CD4-positive, alpha-beta T cell treated with Interleukin-4 for 1 hour (primary cell): Measurements from ENCODE around the gene HLCS.
"Not testable (repeated sequence)": the region's sequence is repeated elsewhere in the genome, so short reads cannot be mapped to it uniquely, and the experiment has no call there.

ENCODE experiments used
- DNase-seq, 2 donors: peaks; one replicate each; pipeline ENCODE4 v3.0.0-alpha.2; 2020 to 2022

HLCS gene

DNA sequence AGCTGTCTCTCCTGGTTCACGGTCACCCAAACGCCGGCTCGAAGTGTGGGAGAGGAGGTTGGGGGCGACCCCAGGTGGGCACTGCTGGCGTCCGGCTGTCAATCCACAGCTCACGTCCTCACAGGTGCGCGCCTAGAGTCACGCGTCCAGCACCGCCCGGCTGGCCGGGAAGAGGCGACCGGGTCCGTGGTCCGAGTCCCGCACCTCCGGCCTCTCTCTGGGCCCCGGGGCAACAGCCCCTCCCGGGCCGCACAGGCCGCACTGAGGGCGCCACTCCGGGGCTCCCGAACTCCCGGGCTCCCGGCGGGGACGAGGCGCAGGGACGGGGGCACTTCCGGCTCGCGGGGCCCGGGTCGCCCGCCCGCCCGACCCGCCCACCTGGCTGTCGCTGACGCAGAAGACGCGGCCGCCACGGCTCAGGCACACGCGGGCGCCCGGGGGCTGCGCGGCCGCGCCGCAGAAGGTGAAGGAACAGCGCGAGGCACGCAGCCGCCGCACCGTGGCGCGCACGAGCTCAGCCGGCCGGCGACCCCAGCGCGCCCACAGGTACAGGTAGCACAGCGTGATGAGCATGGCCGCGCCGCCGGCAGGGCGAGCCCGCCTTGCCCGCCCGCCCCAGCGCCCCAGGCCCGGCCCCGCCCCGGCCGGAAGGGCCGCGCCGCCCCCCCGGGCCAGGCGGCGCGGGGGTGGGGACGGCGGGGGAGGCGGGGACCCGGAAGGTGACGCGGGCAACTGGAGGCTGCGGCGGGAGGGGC lies at the start of gene HLCS:
Gene HLCS, minus strand, starts transcription at position 604 of the 755 bp plus-strand sequence. Its CDS starts 31 bp downstream, at position 573.
- DNase-seq: peak; percentile 81

DNA sequence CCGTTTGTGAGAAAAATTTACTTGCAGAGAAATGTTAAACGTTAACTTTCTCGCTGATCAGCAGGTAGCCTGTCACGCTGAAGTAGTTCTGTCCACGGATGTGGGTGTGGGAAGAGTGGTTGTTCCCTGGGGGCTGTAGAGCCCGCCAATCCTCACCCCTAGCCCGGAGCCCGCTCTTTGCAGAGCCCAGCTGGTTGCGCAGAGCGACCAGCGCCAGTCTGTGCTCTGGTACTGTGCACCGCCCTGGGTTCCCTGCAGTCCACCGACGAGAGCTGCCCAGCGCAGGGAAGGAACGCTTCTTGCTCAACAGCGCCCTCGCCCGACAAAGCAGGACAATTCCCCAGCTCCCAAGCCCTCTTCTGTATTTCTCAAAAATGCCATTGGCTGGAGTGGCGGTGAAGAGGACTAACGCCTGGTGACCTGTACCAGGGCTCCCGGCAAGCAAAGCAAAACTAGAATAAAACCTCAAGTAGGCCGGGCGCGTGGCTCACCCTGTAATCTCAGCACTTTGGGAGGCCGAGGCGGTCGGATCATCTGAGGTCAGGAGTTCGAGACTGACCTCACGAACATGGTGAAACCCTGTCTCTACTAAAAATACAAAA lies 43.4 kb upstream of the HLCS start:
- peak; percentile 76 to 78 for DNase-seq

DNA sequence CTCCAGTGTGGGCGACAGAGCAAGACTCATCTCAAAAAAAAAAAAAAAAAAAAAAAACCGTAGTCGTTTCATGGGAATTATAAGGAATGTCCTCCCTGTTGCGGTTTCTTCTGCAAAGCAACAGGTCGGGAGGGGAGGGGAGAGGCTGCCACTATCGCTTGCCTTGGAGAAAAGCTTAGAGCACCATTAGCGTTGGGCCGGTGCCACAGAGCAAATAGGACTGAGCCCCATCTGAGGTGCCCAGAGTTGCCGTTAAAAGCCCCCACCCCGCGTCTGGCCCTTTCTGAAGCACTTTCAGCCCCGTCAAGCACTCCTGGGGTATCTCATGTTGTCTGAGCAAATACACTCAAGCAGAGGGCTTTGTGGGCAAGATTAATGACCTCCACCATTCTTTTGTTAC lies 42.3 kb upstream of the HLCS start:
- no peak for DNase-seq

DNA sequence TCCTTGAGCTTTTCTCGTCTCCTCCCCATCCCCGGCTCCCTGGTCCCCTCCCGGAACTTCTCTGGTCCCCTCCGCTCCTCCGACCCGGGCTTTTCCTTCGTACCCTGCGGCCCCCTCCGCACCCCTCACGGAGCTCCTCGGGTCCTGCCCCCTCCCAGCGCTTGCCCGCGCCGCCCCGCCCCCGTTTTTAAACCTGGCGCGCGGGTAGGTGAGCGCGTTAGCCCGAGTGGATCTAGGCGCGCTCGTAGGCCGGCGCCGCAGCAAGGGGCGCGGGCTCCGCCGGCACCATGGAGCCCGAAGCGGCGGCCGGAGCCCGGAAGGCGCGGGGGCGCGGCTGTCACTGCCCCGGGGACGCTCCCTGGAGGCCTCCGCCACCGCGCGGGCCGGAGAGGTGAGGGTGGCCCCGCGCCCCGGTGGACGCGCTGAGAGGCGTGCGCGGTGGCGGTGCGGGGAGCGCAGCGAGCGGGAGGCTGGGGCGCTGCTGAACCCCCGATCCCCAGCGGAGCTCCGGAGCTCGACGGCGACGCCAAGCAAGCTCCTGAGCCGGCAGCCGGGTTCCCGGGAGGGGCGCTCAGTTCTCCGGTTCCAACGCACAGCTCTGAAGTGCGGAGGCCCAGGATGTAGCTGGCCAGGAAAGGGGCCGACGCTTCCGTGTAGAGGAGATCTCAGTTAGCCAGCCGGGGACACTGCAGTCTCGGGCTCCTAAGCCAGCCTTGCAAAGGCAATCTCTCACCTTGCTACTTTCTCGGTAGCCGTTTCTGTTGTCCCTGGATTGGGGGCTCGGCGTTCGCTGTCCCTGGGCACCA lies 40.2 kb upstream of the HLCS start, which contains the start of gene RIPPLY3:
Gene RIPPLY3, plus strand, starts transcription at position 217 of the 806 bp plus-strand sequence. Its CDS starts 71 bp downstream, at position 288.
- no peak for DNase-seq

DNA sequence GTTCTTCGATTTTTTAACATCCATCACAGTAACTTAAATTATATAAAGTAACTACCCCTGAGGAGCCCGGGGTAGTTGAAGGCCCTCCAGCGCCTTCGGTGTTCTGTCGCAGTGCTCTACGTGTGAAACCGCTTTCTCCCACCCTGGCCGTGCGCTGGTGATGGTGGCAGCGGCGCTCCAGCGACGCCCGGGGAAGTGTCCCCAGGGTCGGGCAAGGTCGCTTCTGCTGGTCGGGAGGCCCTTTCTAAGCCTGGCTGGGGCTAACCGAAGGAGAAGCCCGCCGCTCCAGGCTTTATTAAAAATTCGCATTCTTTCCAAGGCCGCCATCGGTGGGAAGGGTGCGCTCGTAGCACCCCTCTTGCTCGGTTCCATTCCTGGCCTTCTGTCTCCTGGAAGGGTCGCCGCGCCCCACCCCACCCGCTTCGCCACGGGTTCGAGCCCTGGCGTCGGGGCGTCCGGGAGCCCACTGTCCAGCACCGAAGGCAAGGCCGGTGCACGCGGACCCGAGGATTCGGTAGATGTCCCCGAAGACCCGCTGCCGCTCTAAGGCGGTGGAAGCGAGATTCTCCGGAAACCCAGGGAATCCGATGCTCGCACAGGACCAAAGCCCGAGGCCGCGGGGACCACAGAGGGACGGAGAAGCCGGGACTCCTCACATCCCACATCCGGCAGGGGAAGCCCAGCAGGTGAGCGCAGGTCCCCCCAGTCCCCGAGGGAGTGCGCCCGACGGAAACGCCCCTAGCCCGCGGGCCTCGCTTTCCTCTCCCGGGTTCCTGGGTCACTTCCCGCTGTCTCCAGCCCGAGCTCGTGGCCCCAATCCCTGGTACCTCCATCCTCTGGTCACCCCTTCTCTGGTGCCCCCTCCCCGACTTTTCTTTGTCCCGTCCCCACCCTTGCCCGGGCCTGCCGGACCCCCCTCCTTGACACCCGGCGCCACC lies 39.3 kb upstream of the HLCS start:
- DNase-seq: no peak

DNA sequence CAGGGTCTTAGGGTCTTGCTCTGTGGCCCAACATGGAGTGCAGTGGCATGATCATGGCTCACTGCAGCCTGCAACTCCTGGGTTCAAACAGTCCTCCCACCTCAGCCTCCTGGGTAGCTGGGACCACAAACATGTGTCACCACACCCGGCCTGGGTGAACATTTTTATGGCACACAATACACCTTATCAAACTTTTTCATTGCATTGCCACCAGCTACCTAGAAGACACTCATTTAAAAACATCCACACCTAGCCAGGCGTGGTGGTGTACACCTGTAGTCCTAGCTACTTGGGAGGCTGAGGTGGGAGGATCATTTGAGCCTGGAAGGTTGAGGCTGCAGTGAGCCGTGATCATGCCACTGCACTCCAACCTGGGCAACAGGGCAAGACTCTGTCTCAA lies 37.4 kb upstream of the HLCS start:
- not testable (repeated sequence) for DNase-seq

DNA sequence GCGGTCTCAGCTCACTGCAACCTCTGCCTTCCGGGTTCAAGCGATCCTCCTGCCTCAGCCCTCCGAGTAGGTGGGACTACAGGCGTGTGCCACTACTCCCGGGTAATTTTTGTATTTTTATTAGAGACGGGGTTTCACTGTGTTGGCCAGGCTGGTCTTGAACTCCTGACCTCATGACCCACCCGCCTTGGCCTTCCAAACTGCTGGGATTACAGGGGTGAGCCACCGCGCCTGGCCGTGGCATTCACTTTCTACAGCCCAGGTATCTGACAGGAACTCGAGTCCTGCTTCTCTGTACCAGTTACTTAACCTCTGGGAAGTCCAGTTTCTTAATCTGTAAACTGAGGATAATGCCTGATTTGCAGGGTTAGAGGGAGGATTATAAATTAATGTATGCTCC lies 36.4 kb upstream of the HLCS start:
- DNase-seq: not testable (repeated sequence)

DNA sequence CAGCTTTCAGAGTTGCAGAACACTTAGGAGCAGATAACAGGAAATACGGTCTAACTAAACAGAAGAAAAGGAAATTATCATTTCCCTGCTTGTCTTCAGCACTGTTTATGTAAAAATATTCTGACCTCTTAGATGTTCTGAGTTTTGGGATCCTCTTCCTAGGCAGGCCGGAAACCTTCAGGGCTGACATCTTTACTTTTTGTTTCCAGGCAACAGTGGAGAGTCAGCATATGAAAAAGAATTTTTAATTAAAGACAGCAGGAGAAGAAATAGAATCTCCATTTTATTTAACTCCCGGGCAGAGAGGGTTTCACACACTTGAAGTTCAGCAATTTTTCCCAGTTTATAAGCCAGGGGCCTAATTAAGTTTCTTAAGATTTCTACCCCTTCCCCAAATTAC lies 35.0 kb upstream of the HLCS start:
- DNase-seq: no peak

DNA sequence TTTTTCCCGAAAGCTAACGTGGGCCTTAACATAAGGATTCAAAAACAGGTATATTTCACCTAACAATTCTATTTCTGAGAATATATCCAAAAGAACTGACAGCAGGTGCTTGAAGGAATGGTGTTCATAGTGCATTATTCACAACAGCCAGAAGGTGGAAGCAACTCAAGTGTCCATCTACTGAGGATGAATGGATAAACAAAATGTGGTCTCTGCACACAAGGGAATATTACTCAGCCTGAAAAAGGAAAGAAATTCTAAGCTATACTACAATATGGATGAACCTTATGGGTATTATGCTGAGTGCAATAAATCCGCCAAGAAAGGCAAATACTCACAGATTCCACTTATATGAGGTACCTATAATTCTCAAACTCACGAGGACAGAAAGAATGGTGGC lies 33.9 kb upstream of the HLCS start:
- no peak for DNase-seq

DNA sequence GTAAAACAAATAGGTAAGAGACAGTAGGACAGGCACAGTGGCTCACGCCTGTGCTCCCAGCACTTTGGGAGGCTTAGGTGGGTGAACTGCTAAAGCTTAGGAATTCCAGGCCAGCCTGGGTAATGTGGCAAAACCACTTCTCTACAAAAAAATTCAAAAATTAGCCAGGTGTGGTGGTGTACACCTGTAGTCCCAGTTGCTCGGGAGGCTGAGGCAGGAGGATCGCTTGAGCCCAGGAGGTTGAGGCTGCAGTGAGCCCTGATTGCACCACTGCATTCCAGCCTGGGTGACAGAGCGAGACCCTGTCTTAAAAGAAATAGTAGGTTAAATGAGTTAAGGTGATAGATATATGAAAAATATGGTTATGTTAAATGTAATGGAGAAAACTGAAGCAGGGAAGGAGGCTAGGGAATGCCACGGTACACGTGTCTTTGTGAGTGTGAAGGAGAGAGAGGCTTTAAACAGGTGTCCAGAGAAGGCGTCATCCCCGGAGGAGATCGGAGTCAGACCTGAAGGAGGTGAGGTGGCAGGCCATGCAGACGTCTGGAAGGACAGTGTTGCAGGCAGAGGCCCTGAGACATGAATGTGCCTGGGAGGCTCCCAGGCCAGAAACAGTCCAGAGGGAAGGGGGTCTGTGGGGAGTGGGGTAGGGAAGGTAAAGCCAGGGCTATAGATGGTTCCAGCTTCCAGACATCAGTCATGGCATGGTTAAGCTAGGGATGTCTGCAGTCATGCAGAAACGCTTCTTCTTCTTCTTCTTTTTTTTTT lies 32.8 kb upstream of the HLCS start:
- no peak for DNase-seq

DNA sequence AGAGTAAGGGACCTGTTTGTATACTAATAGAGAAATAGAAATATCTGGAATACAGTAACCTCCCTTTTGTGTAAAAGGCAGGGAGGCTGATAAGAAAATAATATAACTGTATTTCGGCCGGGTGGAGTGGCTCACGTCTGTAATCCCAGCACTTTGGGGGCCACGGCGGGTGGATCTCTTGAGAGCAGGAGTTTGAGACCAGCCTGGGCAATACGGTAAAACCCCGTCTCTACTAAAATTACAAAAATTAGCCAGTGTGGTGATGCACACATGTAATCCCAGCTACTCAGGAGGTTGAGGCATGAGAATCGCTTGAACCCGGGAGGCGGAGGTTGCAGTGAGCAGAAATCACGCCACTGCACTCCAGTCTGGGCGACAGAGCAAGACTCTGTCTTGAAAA lies 28.8 kb upstream of the HLCS start:
- DNase-seq: not testable (repeated sequence)

DNA sequence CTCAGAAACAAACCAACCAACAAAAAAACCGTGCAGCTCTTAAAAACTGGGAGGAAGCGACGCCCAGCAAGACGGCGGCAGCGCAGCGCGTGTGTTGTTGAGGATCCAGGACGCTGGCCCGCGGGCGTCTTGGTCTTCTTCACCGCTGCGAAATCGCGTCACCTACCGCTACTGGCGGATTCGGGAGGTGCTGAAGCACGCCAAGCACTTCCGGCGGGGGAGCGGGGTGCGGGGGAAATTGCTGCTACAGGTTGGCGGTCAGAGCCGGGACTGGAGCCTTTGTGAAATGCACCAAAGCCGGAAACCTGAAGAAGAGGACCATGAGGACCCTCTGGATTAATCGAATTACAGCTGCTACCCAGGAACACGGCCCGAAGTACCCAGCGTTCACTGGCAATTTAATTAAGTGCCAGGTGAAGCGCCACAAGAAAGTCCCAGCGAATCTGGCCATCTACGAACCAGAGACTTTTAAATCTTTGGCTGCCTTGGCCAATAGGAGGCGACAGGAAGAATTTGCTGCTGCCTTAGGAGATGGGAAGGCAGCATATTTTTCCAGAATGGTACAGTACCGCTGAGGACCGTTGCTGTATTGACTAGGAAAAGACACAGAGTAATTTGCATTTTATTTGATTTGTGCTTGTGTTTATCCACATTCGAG lies 28.2 kb upstream of the HLCS start:
- peak; percentile 29 to 30 for DNase-seq

DNA sequence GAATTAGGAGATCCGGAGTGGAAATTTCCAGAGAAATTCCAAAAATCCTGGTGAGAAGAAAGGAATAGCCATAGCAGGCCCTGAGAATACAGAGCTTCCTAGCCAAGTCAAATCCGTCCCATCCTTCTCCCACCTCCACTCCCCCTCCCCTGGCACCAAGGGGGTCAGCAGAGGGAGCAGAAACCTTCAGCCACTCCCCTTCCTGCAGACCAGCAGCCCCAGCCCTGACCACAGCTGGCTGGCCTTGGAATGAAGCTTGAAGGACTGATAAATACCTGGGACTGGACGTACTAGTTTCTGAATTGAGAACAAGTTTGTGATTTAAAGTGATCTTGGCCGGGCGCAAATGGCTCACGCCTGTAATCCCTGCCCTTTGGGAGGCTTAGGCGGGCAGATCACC lies 26.2 kb upstream of the HLCS start:
- DNase-seq: no peak

DNA sequence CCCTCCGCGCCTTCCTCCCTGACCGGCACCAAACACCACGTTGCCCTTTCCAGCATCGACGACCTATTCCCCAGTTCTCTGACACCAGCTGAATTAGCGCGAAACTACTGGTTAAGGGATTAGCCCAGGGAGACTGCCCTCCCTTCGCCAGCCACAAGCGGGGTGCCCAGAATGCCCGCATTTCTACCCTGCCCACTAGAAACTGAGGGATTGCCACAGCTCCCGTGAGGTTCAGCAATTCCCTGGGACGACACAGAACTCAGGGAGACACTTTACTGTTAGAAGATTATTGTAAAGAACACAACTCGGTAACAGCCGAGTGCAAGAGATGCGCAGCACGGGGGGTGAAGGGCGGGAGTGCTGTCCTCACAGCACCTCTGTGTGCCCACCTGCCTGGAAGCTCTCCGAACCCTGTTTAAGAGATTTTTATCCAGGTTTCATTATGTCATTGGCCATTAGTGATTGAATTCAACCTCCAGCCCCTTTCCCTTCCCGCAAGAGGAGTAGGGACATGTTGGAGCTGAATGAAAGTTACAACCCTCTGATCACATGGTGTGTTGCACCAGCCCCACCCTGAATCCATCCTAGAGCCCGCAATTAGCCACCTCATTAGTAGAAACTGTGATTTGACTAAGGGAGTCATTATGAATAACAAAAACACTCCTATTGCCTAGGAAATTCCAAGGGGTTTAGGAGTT lies 24.2 kb upstream of the HLCS start:
- DNase-seq: no peak

DNA sequence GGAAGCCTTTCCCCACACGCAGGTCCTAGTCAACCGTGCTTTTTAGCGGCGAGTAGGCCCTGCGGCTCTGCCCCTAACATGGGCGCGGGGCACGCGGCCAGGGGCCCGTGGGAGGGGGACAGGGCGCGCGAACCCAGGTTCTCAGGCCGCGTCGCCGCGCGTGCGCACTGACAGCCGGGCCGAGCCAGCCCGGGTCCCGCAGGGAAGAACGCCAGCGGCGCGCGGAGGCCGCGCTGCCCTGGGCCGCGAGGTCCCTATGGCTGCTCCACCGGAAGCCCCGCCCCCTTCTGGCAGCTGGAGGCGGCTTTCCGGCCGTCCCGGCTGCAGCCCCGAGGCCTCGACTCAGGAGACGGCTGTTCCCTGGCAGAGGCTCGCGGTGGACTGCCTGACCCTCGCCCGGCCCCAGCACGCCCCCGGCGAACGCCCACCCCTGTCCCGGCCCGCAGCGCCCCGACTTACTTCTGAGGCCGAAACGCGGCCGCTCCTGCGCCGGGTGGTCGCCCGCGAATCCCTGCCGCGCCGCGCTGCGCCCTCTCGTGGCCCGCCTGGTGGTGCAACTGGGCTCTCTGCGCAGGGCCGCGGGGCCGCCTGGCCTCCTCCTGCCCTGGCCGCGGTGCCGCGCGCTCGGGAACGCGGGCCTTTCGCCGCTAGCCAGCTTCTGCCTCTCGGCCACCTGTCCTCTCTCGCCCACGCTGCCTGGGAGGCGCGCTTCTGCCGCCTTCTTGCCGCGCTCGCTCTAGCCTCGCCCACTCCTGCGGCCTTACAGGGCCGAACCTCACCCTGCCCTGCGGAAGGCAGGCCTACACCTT lies 23.4 kb upstream of the HLCS start:
- DNase-seq: peak; percentile 88 to 89

DNA sequence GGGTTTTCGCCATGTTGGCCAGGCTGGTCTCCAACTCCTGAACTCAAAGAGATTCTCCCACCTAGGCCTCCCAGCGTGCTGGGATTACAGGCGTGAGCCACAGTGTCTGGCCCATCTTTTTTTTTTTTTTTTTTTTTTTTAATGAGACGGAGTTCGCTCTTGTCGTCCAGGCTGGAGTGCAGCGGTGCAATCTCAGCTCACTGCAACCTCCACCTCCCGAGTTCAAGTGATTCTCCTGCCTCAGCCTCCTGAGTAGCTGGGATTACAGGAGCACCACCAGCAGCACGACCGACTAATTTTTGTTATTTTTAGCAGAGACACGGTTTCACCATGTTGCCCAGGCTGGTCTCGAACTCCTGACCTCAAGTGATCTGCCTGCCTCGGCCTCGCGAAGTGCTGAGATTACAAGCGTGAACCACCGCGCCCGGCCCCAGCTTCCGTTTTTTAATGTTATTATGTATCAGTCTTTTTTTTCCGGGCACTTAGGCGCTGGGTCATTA lies 22.8 kb upstream of the HLCS start:
- DNase-seq: not testable (repeated sequence)

DNA sequence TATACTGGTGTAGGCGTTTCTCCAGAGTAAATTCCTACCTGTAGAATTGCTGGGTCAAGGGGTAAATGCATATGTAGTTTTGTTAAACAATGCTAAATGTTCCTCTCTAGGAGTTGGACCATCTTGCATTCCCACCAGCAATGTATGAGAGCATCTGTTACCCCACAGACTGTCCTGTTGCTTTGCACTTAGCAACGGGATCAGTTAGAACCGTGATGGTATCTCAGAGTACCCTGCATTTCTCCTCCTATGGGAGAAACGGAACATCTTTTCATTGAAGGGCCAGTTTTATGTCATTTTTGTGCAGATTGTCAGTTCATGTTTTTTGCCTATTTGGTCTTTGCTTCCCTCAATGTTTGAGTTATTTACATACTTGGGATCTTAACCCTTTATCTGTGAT lies 22.1 kb upstream of the HLCS start:
- no peak for DNase-seq

DNA sequence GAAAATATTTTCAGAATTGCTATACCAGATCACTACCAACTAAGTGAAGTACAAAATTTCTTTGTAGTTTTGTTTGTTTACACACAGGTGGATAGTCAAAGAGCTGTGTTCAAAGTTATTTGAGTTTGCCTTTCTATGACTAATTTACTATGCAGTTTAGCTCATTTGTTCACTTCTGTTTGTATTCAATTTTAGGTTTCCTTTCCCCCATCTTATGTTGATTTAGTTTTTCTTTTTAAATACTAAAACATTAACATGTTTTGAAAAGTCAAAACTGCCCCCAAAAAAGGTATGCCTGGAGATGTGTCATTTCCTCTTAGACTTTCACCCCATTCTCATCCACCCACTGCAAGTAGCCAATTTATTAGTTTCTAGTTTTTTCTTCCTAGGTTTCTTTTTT lies 21.4 kb upstream of the HLCS start:
- no peak for DNase-seq
